ENCODE results near the gene MAP3K20.
"Not testable (repeated sequence)": the region's sequence is repeated elsewhere in the genome, so short reads cannot be mapped to it uniquely, and the experiment has no call there.

MAP3K20 gene

GRCh38 chr2:173159791-173160463 is 84.3 kb downstream of the MAP3K20 start:
- TF ChIP-seq, protein P1, sequence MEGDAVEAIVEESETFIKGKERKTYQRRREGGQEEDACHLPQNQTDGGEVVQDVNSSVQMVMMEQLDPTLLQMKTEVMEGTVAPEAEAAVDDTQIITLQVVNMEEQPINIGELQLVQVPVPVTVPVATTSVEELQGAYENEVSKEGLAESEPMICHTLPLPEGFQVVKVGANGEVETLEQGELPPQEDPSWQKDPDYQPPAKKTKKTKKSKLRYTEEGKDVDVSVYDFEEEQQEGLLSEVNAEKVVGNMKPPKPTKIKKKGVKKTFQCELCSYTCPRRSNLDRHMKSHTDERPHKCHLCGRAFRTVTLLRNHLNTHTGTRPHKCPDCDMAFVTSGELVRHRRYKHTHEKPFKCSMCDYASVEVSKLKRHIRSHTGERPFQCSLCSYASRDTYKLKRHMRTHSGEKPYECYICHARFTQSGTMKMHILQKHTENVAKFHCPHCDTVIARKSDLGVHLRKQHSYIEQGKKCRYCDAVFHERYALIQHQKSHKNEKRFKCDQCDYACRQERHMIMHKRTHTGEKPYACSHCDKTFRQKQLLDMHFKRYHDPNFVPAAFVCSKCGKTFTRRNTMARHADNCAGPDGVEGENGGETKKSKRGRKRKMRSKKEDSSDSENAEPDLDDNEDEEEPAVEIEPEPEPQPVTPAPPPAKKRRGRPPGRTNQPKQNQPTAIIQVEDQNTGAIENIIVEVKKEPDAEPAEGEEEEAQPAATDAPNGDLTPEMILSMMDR (IDR thresholded peaks at IDR 0.05; ENCODE audit: borderline replicate concordance, insufficient read depth, low read depth, low read length), result no peak

DNA sequence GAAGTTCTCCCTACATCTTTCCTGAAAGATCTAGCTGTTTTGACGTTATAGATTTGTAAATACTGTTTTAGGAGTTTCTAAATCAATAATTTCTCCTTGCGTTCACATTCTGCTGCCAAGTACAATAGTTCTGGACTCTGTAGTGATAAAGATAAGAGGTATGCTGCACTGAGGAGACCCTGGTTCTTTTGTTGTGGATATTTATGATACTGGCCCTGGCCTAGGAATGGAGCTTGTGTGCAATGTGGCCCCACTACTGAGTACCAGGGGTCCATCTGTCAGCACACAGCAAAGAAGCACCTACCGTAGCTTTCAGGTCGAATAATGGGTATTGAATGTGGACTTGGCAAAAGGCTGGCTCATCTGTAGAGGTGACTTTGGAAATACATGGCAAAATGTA is 85.0 kb downstream of the MAP3K20 start:
- no peak overlapping the region for H3K4me3 ChIP-seq (ENCODE audit: low read depth, low read length)
- TF ChIP-seq, protein P1 (IDR thresholded peaks at IDR 0.05; ENCODE audit: borderline replicate concordance, insufficient read depth, low read depth, low read length), result no peak

More at GRCh38 chr2:173159791-173160463, 84.3 kb downstream of the MAP3K20 start:
- H3K4me3 ChIP-seq (ENCODE audit: low read depth, low read length), result no peak overlapping the region

- H3K4me3 ChIP-seq (ENCODE audit: low read depth, low read length), result no peak overlapping the region
- TF ChIP-seq, protein P1 (IDR thresholded peaks at IDR 0.05; ENCODE audit: borderline replicate concordance, insufficient read depth, low read depth, low read length), result no peak
Observed at GRCh38 chr2:173161040-173161439, 85.4 kb downstream of the MAP3K20 start.

DNA sequence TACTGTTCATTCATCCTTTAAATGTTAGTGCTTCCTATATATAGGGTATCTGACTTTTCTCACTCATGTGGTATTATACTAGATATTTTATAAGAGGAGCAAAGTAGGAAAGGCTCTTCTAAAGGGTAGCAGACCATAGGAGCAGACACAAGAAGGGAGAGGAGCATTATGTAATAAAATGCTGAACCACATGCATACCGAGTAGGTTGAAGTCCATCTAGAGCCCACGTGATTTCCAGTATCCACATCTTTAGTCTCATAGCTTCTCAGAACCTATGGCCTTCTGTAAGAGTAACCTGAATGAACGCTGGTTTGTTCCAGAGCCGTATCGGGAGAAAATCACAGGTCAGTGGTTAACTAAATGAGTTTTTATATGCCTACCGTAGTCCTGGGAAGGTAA is 85.9 kb downstream of the MAP3K20 start:
- TF ChIP-seq, protein P1 (IDR thresholded peaks at IDR 0.05; ENCODE audit: borderline replicate concordance, insufficient read depth, low read depth, low read length), result no peak
- no peak overlapping the region for H3K4me3 ChIP-seq (ENCODE audit: low read depth, low read length)

GRCh38 chr2:173163357-173163756 is 87.7 kb downstream of the MAP3K20 start:
- H3K4me3 ChIP-seq (ENCODE audit: low read depth, low read length), result not testable (repeated sequence)

GRCh38 chr2:173164396-173164795 is 88.8 kb downstream of the MAP3K20 start:
- H3K4me3 ChIP-seq (ENCODE audit: low read depth, low read length), result no peak overlapping the region
- TF ChIP-seq, protein P1 (IDR thresholded peaks at IDR 0.05; ENCODE audit: borderline replicate concordance, insufficient read depth, low read depth, low read length), result no peak

DNA sequence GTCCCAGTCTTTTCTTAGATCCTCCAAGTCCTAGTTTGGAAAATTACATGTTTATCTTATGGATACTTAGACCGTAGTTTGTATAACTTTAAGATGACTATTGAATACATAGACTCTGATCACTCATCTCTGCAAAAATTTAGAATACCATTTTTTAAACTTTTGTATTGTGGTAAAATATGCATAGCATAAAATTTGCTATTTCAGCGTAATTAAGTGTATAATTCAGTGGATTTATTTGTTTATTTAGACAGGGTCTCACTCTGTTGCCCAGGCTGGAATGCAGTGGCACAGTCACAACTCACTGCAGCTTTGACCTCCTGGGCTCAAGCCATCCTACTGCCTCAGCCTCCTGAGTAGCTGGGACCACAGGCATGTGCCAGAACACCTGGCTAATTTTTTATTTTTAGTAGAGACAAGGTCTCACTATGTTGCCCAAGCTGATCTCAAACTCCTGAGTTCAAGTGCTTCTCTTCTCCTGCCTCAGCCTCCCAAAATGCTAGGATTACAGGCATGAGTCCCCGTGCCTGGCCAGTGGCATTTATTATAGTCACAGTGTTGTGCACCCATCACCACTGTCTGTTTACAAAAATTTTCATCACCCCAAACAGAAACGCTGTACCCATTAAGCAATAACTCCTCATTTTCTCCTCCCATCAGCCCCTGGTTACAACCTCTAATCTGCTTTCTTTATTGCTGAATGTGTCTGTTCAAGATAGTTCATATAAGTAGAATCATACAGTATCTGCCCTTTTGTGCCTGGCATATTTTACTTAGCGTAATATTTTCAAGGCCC is 90.0 kb downstream of the MAP3K20 start:
- TF ChIP-seq, protein P1 (IDR thresholded peaks at IDR 0.05; ENCODE audit: borderline replicate concordance, insufficient read depth, low read depth, low read length), result no peak
- H3K4me3 ChIP-seq (ENCODE audit: low read depth, low read length), result no peak overlapping the region

Measured in GM12875 (cell line).